ENCODE results near the gene RYR1.
"Not testable (repeated sequence)": the region's sequence is repeated elsewhere in the genome, so short reads cannot be mapped to it uniquely, and the experiment has no call there.

Gene RYR1

GRCh38 chr19:38494379-38494778 is 60.9 kb downstream of the RYR1 start:
- no peak for DNase-seq

- DNase-seq: not testable (repeated sequence)
These were observed 61.9 kb downstream of the RYR1 start for GRCh38 chr19:38495375-38495774.

GRCh38 chr19:38496116-38496515 is 62.6 kb downstream of the RYR1 start:
- DNase-seq: no peak

GRCh38 chr19:38496603-38497487 is 63.4 kb downstream of the RYR1 start:
- DNase-seq: no peak

- no peak for DNase-seq
These were observed 64.4 kb downstream of the RYR1 start for GRCh38 chr19:38497907-38498306.

- DNase-seq: no peak
These were observed 66.0 kb downstream of the RYR1 start for GRCh38 chr19:38499532-38499931.

- DNase-seq: no peak
These were observed 67.0 kb downstream of the RYR1 start for GRCh38 chr19:38500450-38500849.

- DNase-seq: no peak
These were observed 69.1 kb downstream of the RYR1 start for GRCh38 chr19:38502410-38503076.

GRCh38 chr19:38503077-38503410 is 69.6 kb downstream of the RYR1 start:
- no peak for DNase-seq

- no peak for DNase-seq
These were observed 72.5 kb downstream of the RYR1 start for GRCh38 chr19:38505958-38506357.

GRCh38 chr19:38506375-38506722 is 72.9 kb downstream of the RYR1 start:
- DNase-seq: no peak

GRCh38 chr19:38506723-38507550 is 73.4 kb downstream of the RYR1 start:
- peak; percentile 62 for DNase-seq

GRCh38 chr19:38507551-38508127 is 74.1 kb downstream of the RYR1 start:
- DNase-seq: no peak

GRCh38 chr19:38508507-38508906 is 75.0 kb downstream of the RYR1 start:
- DNase-seq: no peak

- DNase-seq: no peak
These were observed 75.5 kb downstream of the RYR1 start for GRCh38 chr19:38509027-38509426.

GRCh38 chr19:38511074-38511708 is 77.7 kb downstream of the RYR1 start:
- DNase-seq: no peak

- DNase-seq: no peak
These were observed 78.8 kb downstream of the RYR1 start for GRCh38 chr19:38512277-38512676.

GRCh38 chr19:38513156-38513555 is 79.7 kb downstream of the RYR1 start:
- DNase-seq: not testable (repeated sequence)

- no peak for DNase-seq
These were observed 80.3 kb downstream of the RYR1 start for GRCh38 chr19:38513762-38514167.

GRCh38 chr19:38514812-38515633 is 81.5 kb downstream of the RYR1 start:
- peak; percentile 40 for DNase-seq

- no peak for DNase-seq
These were observed 82.4 kb downstream of the RYR1 start for GRCh38 chr19:38515896-38516295.

- no peak for DNase-seq
These were observed 83.3 kb downstream of the RYR1 start for GRCh38 chr19:38516802-38517201.

Measured in fibroblast of skin of scalp (primary cell).